G401.6 (cell line): ENCODE results near the gene CTAG1B.
"Not testable (repeated sequence)": the region's sequence is repeated elsewhere in the genome, so short reads cannot be mapped to it uniquely, and the experiment has no call there.

ENCODE experiments used
- FAIRE-seq: peaks from 2 replicates; lab custom pipeline; 2012; peaks lifted over from hg19 to GRCh38; lab: Jason Lieb, UNC

The CTAG1B gene

GRCh38 chrX:154620767-154621414, 1.8 kb upstream of the CTAG1B start:
- not testable (repeated sequence) for FAIRE-seq

DNA sequence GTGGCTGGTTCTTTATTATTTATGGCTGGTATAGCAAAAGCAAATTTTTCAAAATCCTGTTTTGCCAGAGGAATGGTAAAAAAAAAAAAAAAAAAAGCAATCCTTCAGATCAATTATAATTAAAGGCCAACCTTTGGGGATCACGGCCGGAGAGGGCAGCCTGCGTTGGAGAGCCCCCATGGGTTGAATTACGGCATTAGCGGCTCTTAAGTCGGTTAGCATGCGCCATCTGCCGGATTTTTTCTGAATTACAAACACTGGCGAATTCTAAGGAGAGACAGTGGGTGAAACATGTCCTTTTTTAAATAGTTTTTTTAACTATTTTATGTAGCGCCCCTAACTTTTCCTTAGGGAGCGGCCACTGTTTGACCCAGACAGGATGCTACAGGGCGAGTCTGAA, 5.5 kb downstream of the CTAG1B start:
- FAIRE-seq: peak; percentile 91

- not testable (repeated sequence) for FAIRE-seq
Observed at GRCh38 chrX:154611146-154611545, 7.9 kb downstream of the CTAG1B start.

DNA sequence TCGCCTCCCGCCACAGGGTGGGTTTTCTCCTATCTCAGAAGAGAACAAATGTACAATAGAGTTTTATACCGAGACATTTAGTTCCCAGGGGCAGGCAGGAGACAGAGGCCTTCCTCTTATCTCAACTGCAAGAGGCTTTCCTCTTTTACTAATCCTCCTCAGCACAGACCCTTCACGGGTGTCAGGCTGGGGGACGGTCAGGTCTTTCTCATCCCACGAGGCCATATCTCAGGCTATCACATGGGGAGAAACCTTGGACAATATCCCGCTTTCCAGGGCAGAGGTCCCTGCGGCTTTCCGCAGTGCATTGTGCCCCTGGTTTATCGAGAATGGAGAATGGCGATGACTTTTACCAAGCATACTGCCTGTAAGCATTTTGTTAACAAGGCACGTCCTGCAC, 10.3 kb downstream of the CTAG1B start:
- not testable (repeated sequence) for FAIRE-seq

GRCh38 chrX:154607976-154608375, 11.1 kb downstream of the CTAG1B start:
- not testable (repeated sequence) for FAIRE-seq

DNA sequence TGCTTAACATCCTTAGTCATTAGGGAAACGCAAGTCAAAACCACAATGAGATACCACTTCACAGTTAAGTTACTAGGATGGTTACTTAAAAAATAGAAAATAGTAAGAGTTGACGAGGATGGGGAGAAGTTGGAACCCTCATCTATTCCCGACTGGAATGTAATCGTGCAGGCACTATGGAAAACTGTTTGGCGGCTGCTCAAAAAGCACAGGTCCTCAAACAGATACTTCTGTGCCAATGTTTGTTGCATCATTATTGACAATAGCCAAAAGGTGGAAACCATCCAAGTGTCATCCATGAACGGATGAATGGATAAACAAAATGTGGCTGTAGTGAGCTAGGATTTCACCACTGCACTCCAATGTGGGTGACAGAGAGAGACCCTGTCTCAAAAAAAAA, 11.7 kb downstream of the CTAG1B start:
- FAIRE-seq: no peak

DNA sequence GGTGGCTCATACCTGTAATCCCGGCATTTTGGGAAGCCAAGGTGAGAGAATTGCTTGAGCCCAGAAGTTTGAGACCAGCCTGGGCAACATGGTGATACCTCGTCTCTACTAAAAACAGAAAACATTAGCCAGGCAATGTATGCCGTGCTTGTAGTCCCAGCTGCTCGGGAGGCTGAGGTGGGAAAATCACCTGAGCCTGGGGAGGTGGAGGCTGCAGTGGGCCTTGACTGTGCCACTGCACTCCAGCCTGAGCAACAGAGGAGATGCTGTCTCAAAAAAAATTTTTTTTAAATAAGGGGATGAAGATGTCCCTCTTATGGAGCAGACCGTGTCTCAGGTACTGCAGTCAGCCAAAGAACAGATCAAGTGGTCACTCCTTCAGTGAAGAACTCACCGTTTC, 13.5 kb downstream of the CTAG1B start:
- no peak for FAIRE-seq

DNA sequence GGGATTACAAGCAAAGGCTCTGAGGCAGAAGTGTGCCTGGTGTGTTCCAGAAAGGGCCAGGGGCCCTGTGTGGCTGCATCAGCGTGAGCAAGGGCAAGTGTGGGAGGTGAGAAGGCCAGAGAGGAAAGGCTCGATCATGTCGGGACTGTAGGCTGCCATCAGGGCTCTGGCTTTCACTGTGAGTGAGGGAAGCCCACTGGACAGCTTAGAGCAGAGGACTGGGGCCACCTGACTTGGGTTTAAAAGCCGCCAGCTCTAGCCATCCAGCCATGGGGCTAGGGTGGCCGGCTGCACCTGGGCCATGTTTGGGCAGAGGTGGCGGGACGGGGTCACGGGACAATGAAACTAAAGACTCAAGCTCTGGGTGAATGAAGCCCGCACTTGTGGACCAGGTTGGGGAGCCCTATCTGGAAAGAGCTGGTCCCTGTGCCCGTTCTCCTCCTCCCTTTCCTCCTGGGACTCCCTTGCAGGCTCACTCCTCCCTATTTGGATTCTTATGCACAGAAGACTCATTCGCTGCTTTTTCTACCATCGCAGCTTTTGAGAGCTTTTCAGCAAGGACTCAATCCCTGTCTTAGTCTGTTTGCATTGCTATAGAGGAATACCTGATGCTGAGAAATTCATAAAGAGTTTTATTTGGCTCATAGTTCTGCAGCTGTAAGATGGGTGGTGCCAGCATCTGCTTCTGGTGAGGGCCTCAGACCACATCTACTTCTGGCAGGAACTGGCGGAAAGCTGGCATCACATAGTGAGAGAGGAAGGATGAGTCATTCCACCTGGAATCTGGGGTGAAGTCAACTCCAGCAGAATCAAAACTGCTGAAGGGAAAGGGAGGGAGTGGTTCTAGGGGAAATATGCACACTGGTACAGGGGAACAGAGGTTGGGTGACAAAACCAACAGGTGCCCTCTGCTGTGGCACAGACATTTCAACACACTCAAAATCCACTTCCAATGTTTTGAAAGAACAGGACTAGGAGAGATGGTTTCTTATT, 15.3 kb downstream of the CTAG1B start:
- FAIRE-seq: no peak

DNA sequence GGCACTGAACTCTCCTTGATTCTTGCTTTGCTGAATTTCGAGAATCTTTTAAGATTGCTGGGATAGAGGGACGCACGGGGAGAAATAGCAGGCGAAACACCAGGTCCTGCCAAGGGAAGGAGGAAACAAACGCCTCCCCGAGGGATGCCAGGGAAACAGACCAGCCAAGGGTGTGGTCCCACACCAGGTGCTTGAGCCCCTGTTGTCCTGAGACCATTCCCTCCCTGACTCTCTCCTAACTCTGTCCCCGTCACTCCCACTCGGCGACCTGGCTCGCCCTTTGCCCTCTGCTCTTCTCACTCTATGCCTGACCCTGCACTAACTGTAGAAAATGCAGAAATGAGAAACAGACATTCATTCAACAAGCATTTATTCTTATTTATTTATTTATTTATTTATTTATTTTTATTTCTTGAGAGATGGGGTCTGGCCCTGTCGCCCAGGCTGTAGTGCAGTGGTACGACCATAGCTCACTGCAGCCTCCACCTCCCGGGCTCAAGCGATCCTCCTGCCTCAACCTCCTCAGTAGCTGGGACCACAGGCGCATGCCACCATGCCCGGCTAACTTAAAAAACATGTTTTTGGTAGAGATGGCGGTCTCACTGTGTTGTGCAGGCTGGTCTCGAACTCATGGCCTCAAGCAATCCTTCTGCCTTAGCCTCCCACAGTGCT, 16.2 kb downstream of the CTAG1B start:
- FAIRE-seq: no peak

GRCh38 chrX:154602226-154602625, 16.9 kb downstream of the CTAG1B start:
- FAIRE-seq: no peak

DNA sequence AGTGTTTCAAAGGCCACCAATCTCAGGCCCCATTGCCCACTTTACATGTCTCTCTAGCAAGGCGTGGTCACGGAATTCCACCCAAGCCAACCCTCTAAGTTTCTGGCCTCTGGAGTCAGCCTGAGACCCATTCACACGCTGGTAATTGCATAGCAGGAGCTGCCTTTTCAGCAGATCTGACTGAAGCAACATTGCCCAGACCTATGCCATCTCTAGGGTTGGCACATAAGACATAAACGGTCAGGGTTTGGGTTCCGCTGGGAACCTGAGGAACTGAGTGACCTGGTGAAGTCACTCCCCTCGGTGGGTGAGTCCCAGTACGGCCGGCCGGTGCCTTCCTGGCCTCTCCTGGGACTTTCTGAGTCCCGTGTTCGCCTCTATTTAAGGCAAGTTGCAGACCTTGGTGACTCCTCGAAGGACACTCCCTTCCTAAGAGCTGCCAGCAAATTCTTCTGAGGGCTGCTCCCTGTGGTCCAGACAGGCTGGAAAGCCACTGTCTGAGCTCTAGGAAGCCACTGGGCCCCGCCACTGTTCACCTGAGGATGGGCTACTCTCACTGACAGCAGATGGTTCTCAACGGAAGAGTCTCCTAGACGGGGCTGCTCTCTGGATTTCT, 18.2 kb downstream of the CTAG1B start:
- FAIRE-seq: no peak

GRCh38 chrX:154599531-154599930, 19.6 kb downstream of the CTAG1B start:
- FAIRE-seq: no peak

GRCh38 chrX:154598656-154599055, 20.4 kb downstream of the CTAG1B start:
- no peak for FAIRE-seq

DNA sequence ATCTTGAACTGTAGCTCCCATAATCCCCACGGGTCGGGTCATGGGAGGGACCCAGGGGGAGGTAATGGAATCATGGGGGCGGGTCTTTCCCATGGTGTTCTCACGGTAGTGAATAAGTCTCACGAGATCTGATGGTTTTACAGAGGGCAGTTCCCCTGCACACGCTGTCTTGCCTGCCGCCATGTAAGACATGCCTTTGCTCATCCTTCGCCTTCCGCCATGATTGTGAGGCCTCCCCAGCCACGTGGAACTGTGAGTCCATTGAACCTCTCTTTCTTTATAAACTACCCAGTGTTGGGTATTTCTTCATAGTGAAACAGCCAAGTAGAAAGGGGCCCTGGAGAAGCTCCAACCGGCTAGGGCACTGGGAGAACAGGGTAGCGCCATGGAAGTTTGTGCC, 21.9 kb downstream of the CTAG1B start:
- FAIRE-seq: no peak

- no peak for FAIRE-seq
Observed at GRCh38 chrX:154596290-154596929, 22.7 kb downstream of the CTAG1B start.

- no peak for FAIRE-seq
Observed at GRCh38 chrX:154595559-154596249, 23.4 kb downstream of the CTAG1B start.

DNA sequence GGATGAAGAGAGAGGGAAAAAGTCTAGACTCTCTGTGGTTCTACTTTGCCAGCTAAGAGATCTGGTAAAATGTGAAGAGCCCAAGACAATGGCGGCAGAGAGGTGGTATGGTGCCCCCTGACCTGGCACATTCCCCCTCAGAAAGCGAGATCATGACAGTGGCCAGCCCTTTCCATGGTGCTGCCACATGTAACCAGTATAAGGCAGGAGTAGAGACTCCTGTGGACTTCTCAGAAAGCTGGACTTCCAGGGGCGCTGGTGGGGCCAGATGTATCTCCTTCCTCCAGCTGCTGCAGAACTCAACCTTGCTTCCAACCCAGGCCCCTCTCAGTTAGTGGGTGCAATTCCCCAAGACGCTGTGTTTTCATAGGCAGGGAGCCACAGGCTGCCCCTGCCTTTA, 24.6 kb downstream of the CTAG1B start:
- FAIRE-seq: no peak

DNA sequence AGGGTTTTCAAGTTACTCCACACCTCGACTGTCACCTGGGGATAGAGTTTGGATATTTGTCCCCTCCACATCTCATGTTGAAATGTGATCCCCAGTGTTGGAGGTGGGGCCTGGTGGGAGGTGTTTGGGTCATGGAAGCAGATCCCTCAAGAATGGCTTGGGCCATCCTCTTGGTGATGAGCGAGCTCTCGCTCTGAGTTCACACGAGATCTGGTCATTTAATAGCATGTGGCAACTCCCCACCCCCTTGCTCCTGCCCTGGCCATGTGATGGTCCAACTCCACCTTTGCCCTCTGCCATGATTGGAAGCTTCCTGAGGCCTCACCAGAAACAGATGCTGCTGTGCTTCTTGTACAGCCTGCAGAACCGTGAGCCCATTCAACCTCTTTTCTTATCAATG, 25.9 kb downstream of the CTAG1B start:
- FAIRE-seq: no peak

GRCh38 chrX:154592505-154592904, 26.6 kb downstream of the CTAG1B start:
- FAIRE-seq: no peak

DNA sequence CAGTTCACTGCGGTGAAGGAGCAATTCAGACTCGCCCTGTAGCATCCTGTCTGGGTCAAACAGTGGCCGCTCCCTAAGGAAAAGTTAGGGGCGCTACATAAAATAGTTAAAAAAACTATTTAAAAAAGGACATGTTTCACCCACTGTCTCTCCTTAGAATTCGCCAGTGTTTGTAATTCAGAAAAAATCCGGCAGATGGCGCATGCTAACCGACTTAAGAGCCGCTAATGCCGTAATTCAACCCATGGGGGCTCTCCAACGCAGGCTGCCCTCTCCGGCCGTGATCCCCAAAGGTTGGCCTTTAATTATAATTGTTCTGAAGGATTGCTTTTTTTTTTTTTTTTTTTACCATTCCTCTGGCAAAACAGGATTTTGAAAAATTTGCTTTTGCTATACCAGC, 28.7 kb downstream of the CTAG1B start:
- peak; percentile 96 for FAIRE-seq

DNA sequence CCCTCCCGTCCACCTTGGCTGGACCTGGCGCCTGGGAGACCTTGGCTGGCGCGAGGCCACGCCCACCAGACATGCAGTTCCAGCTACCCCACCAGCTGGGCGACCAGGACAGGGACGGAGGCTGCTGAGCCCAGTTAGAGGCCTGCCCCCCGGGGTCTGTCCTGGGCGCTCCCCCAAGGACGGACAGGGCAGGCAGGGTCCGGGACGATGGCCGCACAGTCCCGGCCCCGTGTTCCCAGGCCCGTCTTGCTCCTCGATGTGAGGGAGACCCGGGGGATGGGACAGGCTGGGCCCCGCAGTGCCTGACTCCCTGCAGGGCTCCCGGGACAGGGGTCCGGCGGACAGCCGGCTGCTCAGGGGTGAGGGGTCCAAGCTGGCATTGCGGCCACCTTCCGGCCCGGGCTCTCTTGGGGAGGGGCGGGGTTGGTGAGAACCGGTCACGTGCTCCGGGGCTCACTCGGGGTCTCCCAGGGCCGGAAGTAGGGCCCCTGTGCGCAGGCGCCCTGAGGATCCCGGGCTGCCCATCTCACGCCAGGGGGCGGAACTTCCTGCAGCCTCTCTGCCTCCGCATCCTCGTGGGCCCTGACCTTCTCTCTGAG, 34.4 kb downstream of the CTAG1B start, which contains the start of gene CTAG1A:
Gene CTAG1A (plus strand): TSS at position 549 of the 599 bp plus-strand sequence. CDS start 74 bp downstream, outside the sequence.
- FAIRE-seq: not testable (repeated sequence)
